ENCODE results near the gene PCDHA13. TPM values are rescaled to one million over a fixed set of nuclear protein-coding genes. Genes with fewer than 3 reads are reported as not detected.
"Not testable (repeated sequence)": the region's sequence is repeated elsewhere in the genome, so short reads cannot be mapped to it uniquely, and the experiment has no call there.

Gene PCDHA13, protein sequence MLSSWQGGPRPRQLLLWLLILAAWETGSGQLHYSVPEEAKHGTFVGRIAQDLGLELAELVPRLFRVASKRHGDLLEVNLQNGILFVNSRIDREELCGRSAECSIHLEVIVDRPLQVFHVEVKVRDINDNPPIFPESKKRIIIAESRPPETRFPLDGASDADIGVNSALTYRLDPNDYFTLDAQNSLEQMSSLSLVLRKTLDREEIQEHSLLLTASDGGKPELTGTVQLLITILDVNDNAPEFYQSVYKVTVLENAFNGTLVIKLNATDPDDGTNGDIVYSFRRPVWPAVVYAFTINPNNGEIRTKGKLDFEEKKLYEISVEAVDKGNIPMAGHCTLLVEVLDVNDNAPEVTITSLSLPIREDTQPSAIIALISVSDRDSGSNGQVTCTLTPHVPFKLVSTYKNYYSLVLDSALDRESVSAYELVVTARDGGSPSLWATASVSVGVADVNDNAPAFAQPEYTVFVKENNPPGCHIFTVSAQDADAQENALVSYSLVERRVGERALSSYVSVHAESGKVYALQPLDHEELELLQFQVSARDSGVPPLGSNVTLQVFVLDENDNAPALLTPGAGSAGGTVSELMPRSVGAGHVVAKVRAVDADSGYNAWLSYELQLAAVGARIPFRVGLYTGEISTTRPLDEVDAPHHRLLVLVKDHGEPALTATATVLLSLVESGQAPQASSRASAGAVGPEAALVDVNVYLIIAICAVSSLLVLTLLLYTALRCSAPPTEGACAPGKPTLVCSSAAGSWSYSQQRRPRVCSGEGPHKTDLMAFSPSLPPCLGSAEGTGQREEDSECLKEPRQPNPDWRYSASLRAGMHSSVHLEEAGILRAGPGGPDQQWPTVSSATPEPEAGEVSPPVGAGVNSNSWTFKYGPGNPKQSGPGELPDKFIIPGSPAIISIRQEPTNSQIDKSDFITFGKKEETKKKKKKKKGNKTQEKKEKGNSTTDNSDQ
- total RNA-seq, result not detected

DNA sequence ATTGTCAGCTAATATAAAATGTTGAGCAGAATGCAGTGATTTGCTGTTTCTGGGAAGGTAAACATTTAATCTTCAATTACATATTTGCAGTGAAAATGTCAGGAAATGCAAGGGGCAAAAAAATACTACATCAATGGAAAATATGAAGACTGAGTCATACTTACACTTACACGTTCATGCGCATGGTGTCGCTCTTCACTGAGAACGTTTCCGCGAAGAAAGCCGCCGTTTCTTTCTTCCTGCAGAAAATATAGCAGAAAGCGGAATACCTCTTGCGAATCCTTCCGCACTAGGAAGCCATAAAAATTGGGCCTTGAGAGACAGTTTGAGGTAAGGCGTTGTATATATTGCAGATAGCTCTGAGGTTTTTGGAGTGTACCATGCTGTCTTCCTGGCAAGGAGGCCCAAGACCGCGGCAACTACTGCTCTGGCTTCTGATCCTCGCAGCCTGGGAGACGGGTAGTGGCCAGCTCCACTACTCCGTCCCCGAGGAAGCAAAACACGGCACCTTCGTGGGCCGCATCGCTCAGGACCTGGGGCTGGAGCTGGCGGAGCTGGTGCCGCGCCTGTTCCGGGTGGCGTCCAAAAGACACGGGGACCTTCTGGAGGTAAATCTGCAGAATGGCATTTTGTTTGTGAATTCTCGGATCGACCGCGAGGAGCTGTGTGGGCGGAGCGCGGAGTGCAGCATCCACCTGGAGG is at the start of gene PCDHA13:
Gene PCDHA13 (plus strand): TSS at position 236 of the 702 bp plus-strand sequence. CDS start 145 bp downstream, at position 381.
- Histone ChIP-seq H3K4me3 (peak within 1 kb of the TSS in 1 of 2 donors; percentile 1), H3K4me1 (no peaks in the 10 kb centered on the region), H3K27ac (no peak within 1 kb of the TSS), H3K36me3 (no peaks in the 10 kb centered on the region), H3K27me3 (no peaks in the 10 kb centered on the region), H3K9me3 (peaks cover 9% of the 10 kb centered on the region)
- TF ChIP-seq POLR2A (IDR thresholded peaks at IDR 0.05) (no peak), POLR2AphosphoS5 (IDR thresholded peaks at IDR 0.05; ENCODE audit: insufficient read depth in 1 of 2, low read depth in 1 of 2) (no peak)
- TF ChIP-seq, protein P1, sequence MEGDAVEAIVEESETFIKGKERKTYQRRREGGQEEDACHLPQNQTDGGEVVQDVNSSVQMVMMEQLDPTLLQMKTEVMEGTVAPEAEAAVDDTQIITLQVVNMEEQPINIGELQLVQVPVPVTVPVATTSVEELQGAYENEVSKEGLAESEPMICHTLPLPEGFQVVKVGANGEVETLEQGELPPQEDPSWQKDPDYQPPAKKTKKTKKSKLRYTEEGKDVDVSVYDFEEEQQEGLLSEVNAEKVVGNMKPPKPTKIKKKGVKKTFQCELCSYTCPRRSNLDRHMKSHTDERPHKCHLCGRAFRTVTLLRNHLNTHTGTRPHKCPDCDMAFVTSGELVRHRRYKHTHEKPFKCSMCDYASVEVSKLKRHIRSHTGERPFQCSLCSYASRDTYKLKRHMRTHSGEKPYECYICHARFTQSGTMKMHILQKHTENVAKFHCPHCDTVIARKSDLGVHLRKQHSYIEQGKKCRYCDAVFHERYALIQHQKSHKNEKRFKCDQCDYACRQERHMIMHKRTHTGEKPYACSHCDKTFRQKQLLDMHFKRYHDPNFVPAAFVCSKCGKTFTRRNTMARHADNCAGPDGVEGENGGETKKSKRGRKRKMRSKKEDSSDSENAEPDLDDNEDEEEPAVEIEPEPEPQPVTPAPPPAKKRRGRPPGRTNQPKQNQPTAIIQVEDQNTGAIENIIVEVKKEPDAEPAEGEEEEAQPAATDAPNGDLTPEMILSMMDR (IDR thresholded peaks at IDR 0.05), result no peak
- no peak for DNase-seq (ENCODE audit: extremely low spot score in 2 of 2)
- intact Hi-C loops (cut with DNase I), result no loop called here

DNA sequence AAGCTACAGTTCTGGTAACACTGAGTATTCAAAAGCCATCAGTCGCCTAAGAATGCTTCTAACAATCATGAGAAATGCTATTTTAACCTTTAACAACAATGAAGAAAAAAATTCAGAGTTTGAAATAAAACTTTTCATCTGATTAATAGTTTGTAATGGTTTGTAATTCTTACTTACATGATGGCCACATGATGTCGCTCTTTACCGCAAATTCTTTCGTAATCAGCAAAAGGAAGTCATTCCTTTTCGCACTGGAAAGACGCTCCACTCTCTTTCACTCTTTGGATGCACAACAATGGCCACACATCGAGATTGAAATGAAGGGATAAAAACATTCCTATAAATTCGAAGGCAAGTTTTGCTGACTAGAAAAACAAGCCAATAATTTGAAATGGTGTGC is 47.9 kb upstream of the PCDHA13 start, which contains the start of gene PCDHA7:
Gene PCDHA7 (plus strand): TSS at position 277 of the 400 bp plus-strand sequence. CDS start 115 bp downstream, at position 392.
- no peak within 1 kb of the TSS for H3K27ac ChIP-seq
- intact Hi-C loops (cut with DNase I), result no loop called here
- peak within 1 kb of the TSS; percentile 13 to 16 for H3K4me3 ChIP-seq
- no peaks in the 10 kb centered on the region for H3K36me3 ChIP-seq
- DNase-seq (ENCODE audit: extremely low spot score in 2 of 2), result no peak
- no peak for TF ChIP-seq POLR2AphosphoS5 (IDR thresholded peaks at IDR 0.05; ENCODE audit: insufficient read depth in 1 of 2, low read depth in 1 of 2)
- no peak for TF ChIP-seq POLR2A (IDR thresholded peaks at IDR 0.05)
- TF ChIP-seq, protein P1 (IDR thresholded peaks at IDR 0.05), result no peak
- H3K27me3 ChIP-seq, result no peaks in the 10 kb centered on the region
- no peaks in the 10 kb centered on the region for H3K4me1 ChIP-seq
- H3K9me3 ChIP-seq, result no peaks in the 10 kb centered on the region

DNA sequence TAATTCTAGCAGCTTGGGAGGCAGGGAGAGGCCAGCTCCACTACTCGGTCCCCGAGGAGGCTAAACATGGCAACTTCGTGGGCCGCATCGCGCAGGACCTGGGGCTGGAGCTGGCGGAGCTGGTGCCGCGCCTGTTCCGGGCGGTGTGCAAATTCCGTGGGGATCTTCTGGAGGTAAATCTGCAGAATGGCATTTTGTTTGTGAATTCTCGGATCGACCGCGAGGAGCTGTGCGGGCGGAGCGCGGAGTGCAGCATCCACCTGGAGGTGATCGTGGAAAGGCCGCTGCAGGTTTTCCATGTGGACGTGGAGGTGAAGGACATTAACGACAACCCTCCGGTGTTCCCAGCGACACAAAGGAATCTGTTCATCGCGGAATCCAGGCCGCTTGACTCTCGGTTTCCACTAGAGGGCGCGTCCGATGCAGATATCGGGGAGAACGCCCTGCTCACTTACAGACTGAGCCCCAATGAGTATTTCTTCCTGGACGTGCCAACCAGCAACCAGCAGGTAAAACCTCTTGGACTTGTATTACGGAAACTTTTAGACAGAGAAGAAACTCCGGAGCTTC is 47.4 kb upstream of the PCDHA13 start:
- H3K36me3 ChIP-seq; H3K4me1 ChIP-seq; DNase-seq (ENCODE audit: extremely low spot score in 2 of 2); H3K9me3 ChIP-seq; H3K27me3 ChIP-seq; H3K27ac ChIP-seq; intact Hi-C loops (cut with DNase I): not testable (repeated sequence)
- H3K4me3 ChIP-seq, result peak overlapping the region; percentile 13 to 16

DNA sequence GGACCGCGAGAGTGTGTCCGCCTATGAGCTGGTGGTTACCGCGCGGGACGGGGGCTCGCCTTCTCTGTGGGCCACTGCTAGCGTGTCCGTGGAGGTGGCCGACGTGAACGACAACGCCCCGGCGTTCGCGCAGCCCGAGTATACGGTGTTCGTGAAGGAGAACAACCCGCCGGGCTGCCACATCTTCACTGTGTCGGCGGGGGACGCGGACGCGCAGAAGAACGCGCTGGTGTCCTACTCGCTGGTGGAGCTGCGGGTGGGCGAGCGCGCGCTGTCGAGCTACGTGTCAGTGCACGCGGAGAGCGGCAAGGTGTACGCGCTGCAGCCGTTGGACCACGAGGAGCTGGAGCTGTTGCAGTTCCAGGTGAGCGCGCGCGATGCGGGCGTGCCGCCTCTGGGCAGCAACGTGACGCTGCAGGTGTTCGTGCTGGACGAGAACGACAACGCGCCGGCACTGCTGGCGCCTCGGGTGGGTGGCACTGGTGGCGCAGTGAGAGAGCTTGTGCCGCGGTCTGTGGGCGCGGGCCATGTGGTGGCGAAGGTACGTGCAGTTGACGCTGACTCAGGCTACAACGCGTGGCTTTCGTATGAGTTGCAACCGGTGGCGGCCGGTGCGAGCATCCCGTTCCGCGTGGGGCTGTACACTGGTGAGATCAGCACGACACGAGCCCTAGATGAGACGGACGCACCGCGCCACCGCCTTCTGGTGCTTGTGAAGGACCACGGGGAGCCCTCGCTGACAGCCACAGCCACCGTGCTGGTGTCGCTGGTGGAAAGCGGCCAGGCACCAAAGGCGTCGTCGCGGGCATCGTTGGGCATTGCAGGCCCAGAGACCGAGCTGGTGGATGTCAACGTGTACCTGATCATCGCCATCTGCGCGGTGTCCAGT is 46.1 kb upstream of the PCDHA13 start:
- DNase-seq (ENCODE audit: extremely low spot score in 2 of 2), result peak in 1 of 2 donors; percentile 74
- H3K4me3 ChIP-seq, result no peak overlapping the region
- H3K4me1 ChIP-seq, result no peaks in the 10 kb centered on the region
- no peaks in the 10 kb centered on the region for H3K36me3 ChIP-seq
- H3K9me3 ChIP-seq, result no peaks in the 10 kb centered on the region
- H3K27ac ChIP-seq, result no peak overlapping the region
- TF ChIP-seq POLR2AphosphoS5 (IDR thresholded peaks at IDR 0.05; ENCODE audit: insufficient read depth in 1 of 2, low read depth in 1 of 2) (no peak), POLR2A (IDR thresholded peaks at IDR 0.05) (no peak)
- TF ChIP-seq, protein P1 (IDR thresholded peaks at IDR 0.05), result no peak
- intact Hi-C loops (cut with DNase I), result no loop called here
- H3K27me3 ChIP-seq, result no peaks in the 10 kb centered on the region

Data from vagina (tissue), 2 donors.